CD14-positive monocyte (primary cell): ENCODE measurements around the gene LRRC47. TPM values are rescaled to one million over a fixed set of nuclear protein-coding genes. Genes with fewer than 3 reads are reported as not detected.

Experiments used
- DNase-seq, 3 donors: peaks; one replicate each; pipeline ENCODE4 v3.0.0-alpha.2; 2011 to 2022
- H2AFZ ChIP-seq: 2 replicates; pipeline ENCODE4 v1.6.0; 2012; ENCODE audit warnings: mild to moderate bottlenecking, low read depth, low read length, inconsistent platforms; ENCODE audit not compliant: insufficient read depth, poor library complexity, severe bottlenecking
- H3K27ac ChIP-seq, 2 donors: 1 replicate in 1 of 2; 2 replicates in 1 of 2; pipeline ENCODE4 v1.5.1; 2012 to 2013; ENCODE audit warnings: low read length in 2 of 2, control low read depth in 1 of 2, inconsistent platforms in 1 of 2, low read depth in 1 of 2, mild to moderate bottlenecking in 1 of 2
- H3K27me3 ChIP-seq, 2 donors: one replicate each; pipeline versions ENCODE4 v1.6.0 to v1.6.1; 2011 to 2013; ENCODE audit warnings: low read length in 2 of 2; ENCODE audit not compliant: control insufficient read depth in 2 of 2, insufficient read depth in 2 of 2
- H3K36me3 ChIP-seq, 2 donors: replicated peaks in 1 of 2; 1 replicate in 1 of 2; 2 replicates in 1 of 2; pipeline versions ENCODE4 v1.5.1 to v1.6.1; 2012 to 2013; ENCODE audit warnings: low read length in 2 of 2, control low read depth in 1 of 2, inconsistent platforms in 1 of 2, mild to moderate bottlenecking in 1 of 2; ENCODE audit not compliant: insufficient read depth in 2 of 2, control insufficient read depth in 1 of 2
- H3K4me1 ChIP-seq, 2 donors: 1 replicate in 1 of 2; 2 replicates in 1 of 2; pipeline versions ENCODE4 v1.5.1 to v1.6.1; 2012 to 2013; ENCODE audit warnings: low read length in 2 of 2, control low read depth in 1 of 2, inconsistent platforms in 1 of 2, mild to moderate bottlenecking in 1 of 2, moderate library complexity in 1 of 2; ENCODE audit not compliant: insufficient read depth in 2 of 2, control insufficient read depth in 1 of 2
- H3K4me2 ChIP-seq: replicated peaks from 2 replicates; pipeline ENCODE3; 2012; ENCODE audit warnings: low read length, moderate library complexity, mild to moderate bottlenecking; ENCODE audit not compliant: poor library complexity, severe bottlenecking; ENCODE audit errors: extremely low read depth
- H3K4me3 ChIP-seq, 3 experiments: fragments of 200-600 bp in 1 of 3; sonication (generic) in 1 of 3; replicated peaks in 1 of 3; 1 replicate in 2 of 3; 2 replicates in 1 of 3; pipeline ENCODE4 v1.5.1; 2011 to 2013; ENCODE audit warnings: low read length in 3 of 3, mild to moderate bottlenecking in 3 of 3, control low read depth in 2 of 3, low read depth in 2 of 3, inconsistent platforms in 1 of 3, moderate library complexity in 1 of 3
- H3K79me2 ChIP-seq: 2 replicates; pipeline ENCODE4 v1.6.0; 2012; ENCODE audit warnings: mild to moderate bottlenecking, control low read depth, inconsistent platforms, low read length, moderate library complexity; ENCODE audit not compliant: insufficient read depth
- H3K9ac ChIP-seq: 2 replicates; pipeline ENCODE4 v1.6.0; 2017; ENCODE audit warnings: low read length, mild to moderate bottlenecking; ENCODE audit not compliant: insufficient read depth, poor library complexity, severe bottlenecking
- H3K9me3 ChIP-seq, 2 donors: replicated peaks in 1 of 2; 1 replicate in 1 of 2; 2 replicates in 1 of 2; pipeline versions ENCODE4 v1.5.1 to v1.6.1; 2012 to 2013; ENCODE audit warnings: low read length in 2 of 2, control low read depth in 1 of 2; ENCODE audit not compliant: control insufficient read depth in 1 of 2, insufficient read depth in 1 of 2
- H4K20me1 ChIP-seq: 2 replicates; pipeline ENCODE4 v1.6.0; 2012; ENCODE audit warnings: mild to moderate bottlenecking, low read length, control low read depth, moderate library complexity; ENCODE audit not compliant: insufficient read depth
- H3K27ac Mint-ChIP-seq, 7 donors: one replicate each; pipeline ENCODE4 v1.8.0; 2020; ENCODE audit warnings: mild to moderate bottlenecking in 7 of 7, mixed read lengths in 7 of 7, moderate library complexity in 6 of 7, inconsistent platforms in 2 of 7
- H3K27me3 Mint-ChIP-seq, 3 donors: one replicate each; pipeline ENCODE4 v1.8.0; 2021 to 2022; ENCODE audit warnings: low read depth in 3 of 3, mild to moderate bottlenecking in 3 of 3, mixed read lengths in 3 of 3, moderate library complexity in 3 of 3, inconsistent platforms in 1 of 3
- H3K36me3 Mint-ChIP-seq, 2 donors: one replicate each; pipeline ENCODE4 v1.8.0; 2020; ENCODE audit warnings: mixed read lengths in 2 of 2, inconsistent platforms in 1 of 2, mild to moderate bottlenecking in 1 of 2
- H3K4me1 Mint-ChIP-seq: one replicate; pipeline ENCODE4 v1.8.0; 2020; ENCODE audit warnings: mild to moderate bottlenecking, mixed read lengths
- H3K4me3 Mint-ChIP-seq, 2 donors: one replicate each; pipeline ENCODE4 v1.8.0; 2020; ENCODE audit warnings: mild to moderate bottlenecking in 2 of 2, mixed read lengths in 2 of 2, moderate library complexity in 1 of 2
- H3K9me3 Mint-ChIP-seq, 7 donors: one replicate each; pipeline ENCODE4 v1.8.0; 2020 to 2022; ENCODE audit warnings: mixed read lengths in 7 of 7, mild to moderate bottlenecking in 6 of 7, moderate library complexity in 6 of 7, inconsistent platforms in 2 of 7
- CTCF ChIP-seq: fragments of 200-600 bp; IDR thresholded peaks from one replicate; pipeline ENCODE4 v1.8.0; 2022; ENCODE audit warnings: antibody characterized with exemption, mild to moderate bottlenecking
- WGBS: methylation state at CpG from one replicate; pipeline ENCODE4 v1.1.5; 2013; ENCODE audit warnings: missing lambda C conversion rate; ENCODE audit not compliant: insufficient coverage; 5-methylcytosine and 5-hydroxymethylcytosine counted together
- intact Hi-C, 2 donors: fragments of 100-400 bp; cut with micrococcal nuclease; formaldehyde crosslinking; loops; one replicate each; pipeline versions ENCODE4 v1.15.0 to v1.15.1; 2023
- polyA plus RNA-seq, 3 donors: library from polyadenylated mRNA; depleted of rRNA in 1 of 3; unstranded in 2 of 3; stranded (reverse) in 1 of 3; fragments of 300-500 nt in 2 of 3; fragments of >200 nt in 1 of 3; fragmentation: Illumina TruSeq in 2 of 3; gene quantifications; 1 replicate in 2 of 3; 2 replicates in 1 of 3; pipeline ENCODE4 v1.2.3, GENCODE V29; 2012 to 2021

The LRRC47 gene
- polyA plus RNA-seq, 3 donors = 17.8 to 24.8 (median 18.0) TPM

GRCh38 chr1:3814771-3815561 lies 18.7 kb upstream of the LRRC47 start:
- no peak overlapping the region for H3K27ac Mint-ChIP-seq
- H3K4me2 ChIP-seq = no peak overlapping the region
- H3K4me1 Mint-ChIP-seq = peaks cover 6% of the 10 kb centered on the region
- no peaks in the 10 kb centered on the region for H4K20me1 ChIP-seq
- DNase-seq = no peak
- no peaks in the 10 kb centered on the region for H3K27me3 ChIP-seq
- peaks cover 9 to 40% of the 10 kb centered on the region in 2 donors for H3K36me3 ChIP-seq
- no peak overlapping the region for H3K27ac ChIP-seq
- no peak overlapping the region for H3K4me3 Mint-ChIP-seq
- no peaks in the 10 kb centered on the region for H3K79me2 ChIP-seq
- H3K27me3 Mint-ChIP-seq = peaks cover 0 to 5% (median 3%) of the 10 kb centered on the region in 3 donors
- H3K36me3 Mint-ChIP-seq = peaks cover 30 to 32% of the 10 kb centered on the region in 2 donors
- H3K4me3 ChIP-seq = no peak overlapping the region
- no peak for TF ChIP-seq CTCF
- H2AFZ ChIP-seq = no peak overlapping the region
- H3K9me3 Mint-ChIP-seq = no peaks in the 10 kb centered on the region
- no peaks in the 10 kb centered on the region for H3K9me3 ChIP-seq
- WGBS = 93% methylated on average over 33 of the region's 42 CpGs
- intact Hi-C loops = no loop called here
- no peak overlapping the region for H3K9ac ChIP-seq
- H3K4me1 ChIP-seq = no peaks in the 10 kb centered on the region

GRCh38 chr1:3814065-3814464 lies 17.8 kb upstream of the LRRC47 start:
- H3K9me3 ChIP-seq = no peaks in the 10 kb centered on the region
- 100% methylated on average over 1 of the region's 2 CpGs for WGBS
- no peaks in the 10 kb centered on the region for H3K79me2 ChIP-seq
- Mint-ChIP-seq H3K9me3 (peaks cover 0 to under 1% (median 0%) of the 10 kb centered on the region in 7 donors), H3K27ac (no peak overlapping the region), H3K36me3 (peaks cover 21 to 24% of the 10 kb centered on the region in 2 donors), H3K4me3 (no peak overlapping the region), H3K27me3 (peaks cover 0 to 5% (median 5%) of the 10 kb centered on the region in 3 donors), H3K4me1 (peaks cover 6% of the 10 kb centered on the region)
- H3K4me3 ChIP-seq = no peak overlapping the region
- H3K9ac ChIP-seq = no peak overlapping the region
- H3K4me2 ChIP-seq = no peak overlapping the region
- no peaks in the 10 kb centered on the region for H4K20me1 ChIP-seq
- TF ChIP-seq CTCF = no peak
- no peak overlapping the region for H3K27ac ChIP-seq
- intact Hi-C loops = no loop called here
- no peak for DNase-seq
- H3K4me1 ChIP-seq = no peaks in the 10 kb centered on the region
- no peak overlapping the region for H2AFZ ChIP-seq
- peaks cover 9 to 31% of the 10 kb centered on the region in 2 donors for H3K36me3 ChIP-seq
- H3K27me3 ChIP-seq = no peaks in the 10 kb centered on the region
